ENCODE measurements around the gene METTL17.

- TF ChIP-seq CTCF (IDR thresholded peaks at IDR 0.05; ENCODE audit: low read length) (no peak), EZH2 (IDR thresholded peaks at IDR 0.05; ENCODE audit: borderline replicate concordance, low read length) (no peak)
Observed at GRCh38 chr14:21026988-21027315, 37.2 kb downstream of the METTL17 start.
